HCT116 (cell line): Measurements from ENCODE around the gene GARNL3. TPM values are rescaled to one million over a fixed set of nuclear protein-coding genes. Genes with fewer than 3 reads are reported as not detected.

Experiments
- ATAC-seq: fragments of 200-7000 bp; cut with Tn5 transposase; 2 replicates; pipeline ENCODE4 v1.9.1; 2020; ENCODE audit warnings: mild to moderate bottlenecking, moderate library complexity
- BruUV-seq: library from RNA; stranded (reverse); fragments of 400-500 nt; replicated peaks from 2 replicates; lab custom pipeline; 2021; lab: Mats Ljungman, UMichigan
- CTCF ChIA-PET: fragments of 300-600 bp; sonication (Branson Sonifier 250); formaldehyde crosslinking; loops from one replicate; lab custom pipeline; 2021; ENCODE audit warnings: antibody characterized with exemption; lab: Charles Lee
- POLR2A ChIA-PET: fragments of 300-600, 350-600 bp; sonication (Branson Sonifier 250); formaldehyde crosslinking; loops from one replicate; lab custom pipeline; 2021; ENCODE audit warnings: antibody characterized with exemption; lab: Charles Lee
- RAD21 ChIA-PET, 2 experiments: fragments of 300-600 bp; sonication (Branson Sonifier 250); formaldehyde crosslinking; loops; one replicate each; lab custom pipeline; 2023; ENCODE audit warnings: low total read pairs in 2 of 2; ENCODE audit not compliant: uncharacterized antibody in 2 of 2, unreplicated experiment in 2 of 2, low non-redundant PET in 1 of 2; lab: Charles Lee
- DNase-seq: peaks from one replicate; pipeline ENCODE4 v3.0.0-alpha.2; 2010; ENCODE audit warnings: low read depth, low spot score
- H2AFZ ChIP-seq: fragments of 200-600 bp; shearing (Covaris generic), sonication (generic); 2 replicates; pipeline ENCODE4 v1.6.1; 2017; ENCODE audit warnings: low read depth, mixed run types, mixed read lengths, antibody characterized with exemption, low read length; ENCODE audit not compliant: poor library complexity, severe bottlenecking
- H3K27ac ChIP-seq: 2 replicates; pipeline ENCODE4 v1.5.1; 2012; ENCODE audit warnings: low read depth, low read length
- H3K27me3 ChIP-seq: fragments of 200-600 bp; sonication (generic); 2 replicates; pipeline ENCODE4 v1.6.1; 2016; ENCODE audit warnings: mixed run types, low read length, mixed read lengths; ENCODE audit not compliant: insufficient read depth
- H3K36me3 ChIP-seq, 2 experiments: fragments of 200-500 bp in 1 of 2; fragments of 200-600 bp in 1 of 2; sonication (Bioruptor generic) in 1 of 2; sonication (generic) in 1 of 2; 2 replicates each; pipeline versions ENCODE4 v1.5.1 to v1.6.1; 2014 to 2016; ENCODE audit warnings: low read length in 2 of 2, inconsistent platforms in 1 of 2, mixed read lengths in 1 of 2, mixed run types in 1 of 2; ENCODE audit not compliant: insufficient read depth in 2 of 2, control insufficient read depth in 1 of 2
- H3K4me1 ChIP-seq, 2 experiments: fragments of 200-600 bp in 1 of 2; sonication (generic) in 1 of 2; 2 replicates each; pipeline versions ENCODE4 v1.5.1 to v1.6.1; 2012 to 2017; ENCODE audit warnings: low read length in 2 of 2, inconsistent platforms in 1 of 2, mild to moderate bottlenecking in 1 of 2, mixed read lengths in 1 of 2, mixed run types in 1 of 2, moderate library complexity in 1 of 2; ENCODE audit not compliant: insufficient read depth in 2 of 2, control insufficient read depth in 1 of 2
- H3K4me2 ChIP-seq: fragments of 200-600 bp; sonication (generic); 2 replicates; pipeline ENCODE4 v1.6.1; 2017; ENCODE audit warnings: mixed run types, low read length, mixed read lengths
- H3K4me3 ChIP-seq, 2 experiments: fragments of 200-600 bp in 1 of 2; sonication (generic) in 1 of 2; replicated peaks in 1 of 2; 2 replicates each; pipeline ENCODE4 v1.5.1; 2011 to 2016; ENCODE audit warnings: low read length in 2 of 2, control low read depth in 1 of 2, low read depth in 1 of 2, mild to moderate bottlenecking in 1 of 2, mixed read lengths in 1 of 2, mixed run types in 1 of 2
- H3K79me2 ChIP-seq: fragments of 200-600 bp; sonication (generic); 2 replicates; pipeline ENCODE4 v1.6.1; 2017; ENCODE audit warnings: mild to moderate bottlenecking, mixed run types, low read length, moderate library complexity, mixed read lengths; ENCODE audit not compliant: insufficient read depth
- H3K9ac ChIP-seq: fragments of 200-600 bp; sonication (generic); 2 replicates; pipeline ENCODE4 v1.6.1; 2016; ENCODE audit warnings: low read length, mixed read lengths
- H3K9me2 ChIP-seq: fragments of 200-600 bp; sonication (generic), shearing (Covaris generic); 2 replicates; pipeline ENCODE4 v1.6.1; 2017; ENCODE audit warnings: mixed run types, mild to moderate bottlenecking, moderate library complexity; ENCODE audit not compliant: insufficient read depth
- H3K9me3 ChIP-seq, 2 experiments: fragments of 200-500 bp in 1 of 2; fragments of 200-600 bp in 1 of 2; sonication (Bioruptor generic) in 1 of 2; sonication (generic) in 1 of 2; 2 replicates each; pipeline ENCODE4 v1.6.1; 2014 to 2017; ENCODE audit warnings: low read length in 2 of 2, mixed read lengths in 2 of 2, inconsistent platforms in 1 of 2, low read depth in 1 of 2, mild to moderate bottlenecking in 1 of 2, mixed run types in 1 of 2, moderate library complexity in 1 of 2; ENCODE audit not compliant: control insufficient read depth in 1 of 2, insufficient read depth in 1 of 2
- H4K20me1 ChIP-seq: fragments of 200-600 bp; sonication (generic), shearing (Covaris generic); 2 replicates; pipeline ENCODE4 v1.6.1; 2017; ENCODE audit warnings: mixed run types, mild to moderate bottlenecking, moderate library complexity; ENCODE audit not compliant: insufficient read depth
- CBX3 ChIP-seq: IDR thresholded peaks from 2 replicates; pipeline ENCODE4 v1.6.1; 2012; ENCODE audit warnings: low read depth
- CEBPB ChIP-seq: IDR thresholded peaks from 2 replicates; pipeline ENCODE4 v1.6.1; 2012; ENCODE audit warnings: low read depth
- ELF1 ChIP-seq: IDR thresholded peaks from 2 replicates; pipeline ENCODE4 v1.6.1; 2012; ENCODE audit warnings: low read depth, borderline replicate concordance
- EZH2 ChIP-seq: fragments of 200-600 bp; sonication (generic); IDR thresholded peaks from 2 replicates; pipeline ENCODE4 v1.6.1; 2017; ENCODE audit warnings: antibody characterized with exemption, mixed run types
- EZH2phosphoT487 ChIP-seq: fragments of 200-600 bp; IDR thresholded peaks from 2 replicates; pipeline ENCODE4 v1.6.1; 2018; ENCODE audit warnings: antibody characterized with exemption, borderline replicate concordance
- FOSL1 ChIP-seq: IDR thresholded peaks from 2 replicates; pipeline ENCODE4 v1.6.1; 2012; ENCODE audit warnings: low read depth
- JUND ChIP-seq: IDR thresholded peaks from 2 replicates; pipeline ENCODE4 v1.6.1; 2012
- MAX ChIP-seq: IDR thresholded peaks from 2 replicates; pipeline ENCODE4 v1.6.1; 2012
- POLR2AphosphoS5 ChIP-seq: IDR thresholded peaks from 2 replicates; pipeline ENCODE4 v1.6.1; 2011; ENCODE audit warnings: mild to moderate bottlenecking, low read depth, low read length, moderate library complexity
- REST ChIP-seq: IDR thresholded peaks from 2 replicates; pipeline ENCODE4 v1.6.1; 2012; ENCODE audit warnings: low read depth
- SRF ChIP-seq: IDR thresholded peaks from 2 replicates; pipeline ENCODE4 v1.6.1; 2012; ENCODE audit warnings: low read depth
- ZBTB33 ChIP-seq: IDR thresholded peaks from 2 replicates; pipeline ENCODE4 v1.6.1; 2011; ENCODE audit warnings: mild to moderate bottlenecking, low read length, moderate library complexity; ENCODE audit not compliant: insufficient replicate concordance; ENCODE audit errors: extremely low read depth
- ZNF274 ChIP-seq: fragments of 200-500 bp; sonication (Bioruptor generic); IDR thresholded peaks from 2 replicates; pipeline ENCODE4 v1.6.1; 2014; ENCODE audit warnings: mild to moderate bottlenecking, low read depth, low read length, inconsistent platforms
- intact Hi-C: fragments of 100-400 bp; cut with micrococcal nuclease; formaldehyde crosslinking; loops from 2 replicates; pipeline ENCODE4 v1.10.0; 2022
- total RNA-seq: library from RNA; stranded (reverse); gene quantifications from one replicate; pipeline ENCODE4 v1.2.1, GENCODE V29; 2021; ENCODE audit not compliant: unreplicated experiment

Gene GARNL3
- total RNA-seq, 1 experiment from 2014 or later = 8.8 TPM

- ATAC-seq (no peak), DNase-seq (no peak)
- Histone ChIP-seq H3K4me1 (no peaks in the 10 kb centered on the region), H3K9me2 (no peaks in the 10 kb centered on the region), H3K79me2 (no peaks in the 10 kb centered on the region), H2AFZ (no peak overlapping the region), H3K4me3 (no peak overlapping the region), H3K9ac (no peak overlapping the region), H3K36me3 (no peaks in the 10 kb centered on the region), H3K27ac (no peak overlapping the region), H3K4me2 (no peak overlapping the region), H3K9me3 (no peaks in the 10 kb centered on the region), H3K27me3 (no peaks in the 10 kb centered on the region), H4K20me1 (no peaks in the 10 kb centered on the region)
- TF ChIP-seq EZH2 (no peak), ZNF274 (no peak), ELF1 (no peak), REST (no peak), CEBPB (no peak), ZBTB33 (no peak), FOSL1 (no peak), POLR2AphosphoS5 (no peak), MAX (no peak), CBX3 (no peak), JUND (no peak), EZH2phosphoT487 (no peak), SRF (no peak)
- ChIA-PET RAD21 (no interaction called here), POLR2A (no interaction called here), CTCF (no interaction called here)
- no TSS peak for BruUV-seq
- intact Hi-C loops = no loop called here
Measured at GRCh38 chr9:127249877-127250276, 14.7 kb upstream of the GARNL3 start.
